ENCODE data around the gene TRIM28. TPM values are rescaled to one million over a fixed set of nuclear protein-coding genes. Genes with fewer than 3 reads are reported as not detected.

TRIM28 gene
- total RNA-seq, 1 experiment from 2014 or later, result 1,038 TPM

GRCh38 chr19:58557221-58558065 is 13.6 kb downstream of the TRIM28 start:
- TF ChIP-seq CTCF (conservative IDR thresholded peaks at IDR 0.05; ENCODE audit: low read depth, low read length) (no peak), EZH2 (IDR thresholded peaks at IDR 0.05; ENCODE audit: borderline replicate concordance, low read depth, low read length, poor library complexity, severe bottlenecking) (no peak)
- BruUV-seq (replicated peaks), result no TSS peak
- Histone ChIP-seq H3K27ac (ENCODE audit: low read depth, low read length, poor library complexity, severe bottlenecking) (peak overlapping the region; percentile 98), H3K4me3 (ENCODE audit: low read depth, low read length, poor library complexity, severe bottlenecking) (peak overlapping the region; percentile 73), H3K36me3 (ENCODE audit: insufficient read depth, low read length, poor library complexity, severe bottlenecking) (peaks cover 23% of the 10 kb centered on the region), H3K9me3 (ENCODE audit: low read depth, low read length, poor library complexity, severe bottlenecking) (no peaks in the 10 kb centered on the region), H3K4me1 (ENCODE audit: insufficient read depth, low read length, poor library complexity, severe bottlenecking) (peaks cover 20% of the 10 kb centered on the region), H3K27me3 (replicated peaks; ENCODE audit: insufficient read depth, low read depth, low read length, poor library complexity) (no peaks in the 10 kb centered on the region)
- no peak for DNase-seq (ENCODE audit: low spot score)
- POLR2A ChIA-PET (ENCODE audit: low non-redundant PET), result no interaction called here
- intact Hi-C loops (cut with micrococcal nuclease; ENCODE audit: unreplicated experiment), result no loop called here
- CTCF ChIA-PET, result interaction anchor here (0.6 kb wide), 1 partner anchor 44 kb away, joined by 3 read pairs; no protein-coding TSS in a partner anchor

- no peaks in the 10 kb centered on the region for H3K9me3 ChIP-seq (ENCODE audit: low read depth, low read length, poor library complexity, severe bottlenecking)
- POLR2A ChIA-PET (ENCODE audit: low non-redundant PET), result no interaction called here
- peak within 1 kb of the TSS; percentile 98 for H3K27ac ChIP-seq (ENCODE audit: low read depth, low read length, poor library complexity, severe bottlenecking)
- H3K27me3 ChIP-seq (replicated peaks; ENCODE audit: insufficient read depth, low read depth, low read length, poor library complexity), result no peaks in the 10 kb centered on the region
- intact Hi-C loops (cut with micrococcal nuclease; ENCODE audit: unreplicated experiment), result no loop called here
- TF ChIP-seq CTCF (conservative IDR thresholded peaks at IDR 0.05; ENCODE audit: low read depth, low read length), result no peak
- H3K4me1 ChIP-seq (ENCODE audit: insufficient read depth, low read length, poor library complexity, severe bottlenecking), result peaks cover 23% of the 10 kb centered on the region
- peak within 1 kb of the TSS; percentile 73 for H3K4me3 ChIP-seq (ENCODE audit: low read depth, low read length, poor library complexity, severe bottlenecking)
- CTCF ChIA-PET, result interaction anchor here (0.6 kb wide), 1 partner anchor 44 kb away, joined by 3 read pairs; no protein-coding TSS in a partner anchor
- peaks cover 18% of the 10 kb centered on the region for H3K36me3 ChIP-seq (ENCODE audit: insufficient read depth, low read length, poor library complexity, severe bottlenecking)
- no TSS peak for BruUV-seq (replicated peaks)
- no peak for DNase-seq (ENCODE audit: low spot score)
These were observed 14.3 kb downstream of the TRIM28 start, which contains the start of gene UBE2M for GRCh38 chr19:58558066-58558622. Gene UBE2M (minus strand): TSS chr19:58558611. CDS start chr19:58558381, 230 bp downstream.

GRCh38 chr19:58558623-58559274 is 14.9 kb downstream of the TRIM28 start:
- BruUV-seq (replicated peaks), result no TSS peak
- no peak for TF ChIP-seq EZH2 (IDR thresholded peaks at IDR 0.05; ENCODE audit: borderline replicate concordance, low read depth, low read length, poor library complexity, severe bottlenecking)
- TF ChIP-seq CTCF (conservative IDR thresholded peaks at IDR 0.05; ENCODE audit: low read depth, low read length), result no peak
- peak overlapping the region; percentile 73 for H3K4me3 ChIP-seq (ENCODE audit: low read depth, low read length, poor library complexity, severe bottlenecking)
- H3K9me3 ChIP-seq (ENCODE audit: low read depth, low read length, poor library complexity, severe bottlenecking), result no peaks in the 10 kb centered on the region
- no peaks in the 10 kb centered on the region for H3K27me3 ChIP-seq (replicated peaks; ENCODE audit: insufficient read depth, low read depth, low read length, poor library complexity)
- intact Hi-C loops (cut with micrococcal nuclease; ENCODE audit: unreplicated experiment), result loop anchor here (1.0 kb wide), 1 partner anchor 157 kb away; no protein-coding TSS in a partner anchor
- H3K36me3 ChIP-seq (ENCODE audit: insufficient read depth, low read length, poor library complexity, severe bottlenecking), result peaks cover 18% of the 10 kb centered on the region
- peaks cover 26% of the 10 kb centered on the region for H3K4me1 ChIP-seq (ENCODE audit: insufficient read depth, low read length, poor library complexity, severe bottlenecking)
- CTCF ChIA-PET, result no interaction called here
- POLR2A ChIA-PET (ENCODE audit: low non-redundant PET), result interaction anchor here (0.6 kb wide), 3 partner anchors 9 to 340 kb away, joined by 3 to 17 read pairs (median 3); no protein-coding TSS in a partner anchor
- peak overlapping the region; percentile 98 for H3K27ac ChIP-seq (ENCODE audit: low read depth, low read length, poor library complexity, severe bottlenecking)
- DNase-seq (ENCODE audit: low spot score), result peak; percentile 99
